SW 1271 (cell line): ENCODE measurements around the gene CCK.

Experiments
- DNase-seq, 2 experiments: peaks; one replicate each; lab custom pipeline; 2025; lab: John Stamatoyannopoulos, UW

CCK gene

GRCh38 chr3:42225486-42226363, 40.3 kb downstream of the CCK start:
- no peak for DNase-seq

GRCh38 chr3:42224658-42225421, 41.1 kb downstream of the CCK start:
- no peak for DNase-seq

GRCh38 chr3:42224178-42224577, 41.8 kb downstream of the CCK start:
- no peak for DNase-seq

DNA sequence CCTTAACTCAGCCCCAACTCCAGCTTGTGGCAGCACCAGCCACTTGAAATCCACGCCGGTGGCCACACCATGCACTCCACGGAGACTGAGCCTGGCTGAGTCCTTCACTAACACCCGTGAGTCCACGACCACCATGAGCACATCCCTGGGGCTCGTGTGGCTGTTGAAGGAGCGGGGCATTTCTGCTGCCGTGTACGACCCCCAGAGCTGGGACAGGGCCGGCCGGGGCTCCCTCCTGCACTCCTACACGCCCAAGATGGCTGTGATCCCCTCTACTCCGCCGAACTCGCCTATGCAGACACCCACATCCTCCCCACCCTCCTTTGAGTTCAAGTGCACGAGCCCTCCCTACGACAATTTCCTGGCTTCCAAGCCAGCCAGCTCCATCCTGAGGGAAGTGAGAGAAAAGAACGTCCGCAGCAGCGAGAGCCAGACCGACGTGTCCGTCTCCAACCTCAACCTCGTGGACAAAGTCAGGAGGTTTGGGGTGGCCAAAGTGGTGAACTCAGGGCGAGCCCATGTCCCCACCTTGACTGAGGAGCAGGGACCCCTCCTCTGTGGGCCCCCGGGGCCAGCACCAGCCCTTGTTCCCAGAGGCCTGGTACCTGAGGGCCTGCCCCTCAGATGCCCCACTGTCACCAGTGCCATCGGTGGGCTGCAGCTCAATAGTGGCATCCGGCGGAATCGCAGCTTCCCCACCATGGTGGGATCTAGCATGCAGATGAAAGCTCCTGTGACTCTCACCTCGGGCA, 42.9 kb downstream of the CCK start:
- no peak for DNase-seq

GRCh38 chr3:42220436-42221121, 45.4 kb downstream of the CCK start:
- no peak for DNase-seq

- DNase-seq = no peak
Measured at GRCh38 chr3:42216931-42217333, 49.1 kb downstream of the CCK start.

DNA sequence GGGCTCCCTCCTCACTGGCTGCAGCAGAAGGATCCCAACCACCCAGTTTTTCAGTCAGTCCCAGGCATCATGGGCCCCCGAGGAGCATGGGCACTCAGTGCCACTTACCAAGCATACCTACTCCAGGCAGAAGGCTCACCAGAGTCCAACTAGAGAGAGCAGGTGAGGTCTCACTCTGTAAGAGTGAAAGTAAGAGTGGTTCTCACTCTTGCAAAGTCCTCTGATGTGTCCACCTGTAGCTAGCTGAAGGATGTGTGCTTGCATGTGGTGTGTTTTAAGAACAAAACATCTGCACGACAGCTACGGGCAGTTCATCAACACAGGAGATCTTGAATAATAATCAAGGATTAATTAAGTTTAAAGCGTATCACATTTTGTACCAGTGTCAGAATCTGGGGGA, 49.7 kb downstream of the CCK start:
- no peak for DNase-seq

- peak in 1 of 2 experiments; percentile 7 for DNase-seq
Measured at GRCh38 chr3:42214565-42215283, 51.3 kb downstream of the CCK start.

- no peak for DNase-seq
Measured at GRCh38 chr3:42214064-42214463, 51.9 kb downstream of the CCK start.

DNA sequence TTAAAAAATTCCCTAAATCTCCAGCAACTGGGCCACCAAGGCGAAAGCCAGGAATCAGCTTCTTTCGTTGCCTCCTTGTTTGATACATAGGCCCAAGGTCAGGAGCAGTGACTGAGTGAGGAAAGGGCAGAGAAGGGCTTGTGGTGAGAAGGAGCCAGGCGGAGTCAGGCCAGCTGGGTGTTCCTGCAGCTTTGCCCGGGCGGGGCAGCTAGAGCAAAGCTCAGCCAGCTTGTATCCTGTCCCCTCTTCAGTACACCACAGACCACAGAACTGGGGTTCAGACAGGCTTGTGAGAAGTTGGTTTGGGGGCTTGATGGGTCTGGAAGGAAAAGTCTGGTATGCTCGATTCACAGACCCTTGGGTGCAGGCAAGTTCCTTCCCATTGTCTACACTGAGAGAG, 52.6 kb downstream of the CCK start:
- no peak for DNase-seq

- DNase-seq = no peak
Measured at GRCh38 chr3:42210726-42211125, 55.3 kb downstream of the CCK start.

DNA sequence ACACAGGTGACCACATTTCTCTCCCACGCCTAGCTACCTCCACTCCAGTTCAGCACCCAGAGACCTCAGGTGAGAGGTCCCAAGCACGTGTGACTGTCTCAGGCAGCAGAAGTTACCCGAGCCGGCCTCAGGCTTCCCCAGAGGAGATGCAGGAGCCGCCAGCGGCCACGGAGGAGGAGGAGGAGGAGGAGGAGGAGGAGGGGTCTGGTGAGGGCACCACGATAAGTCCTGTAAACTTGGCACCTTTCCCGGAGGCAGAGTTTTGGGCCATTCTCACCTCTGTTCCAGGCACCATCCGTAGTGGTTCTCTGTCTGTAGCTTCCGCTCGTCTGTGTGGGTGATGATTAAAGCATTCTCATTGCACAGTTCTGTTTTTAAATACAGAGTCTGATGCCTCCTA, 56.1 kb downstream of the CCK start:
- no peak for DNase-seq
